ENCODE data around the gene GARNL3.

Gene GARNL3

DNA sequence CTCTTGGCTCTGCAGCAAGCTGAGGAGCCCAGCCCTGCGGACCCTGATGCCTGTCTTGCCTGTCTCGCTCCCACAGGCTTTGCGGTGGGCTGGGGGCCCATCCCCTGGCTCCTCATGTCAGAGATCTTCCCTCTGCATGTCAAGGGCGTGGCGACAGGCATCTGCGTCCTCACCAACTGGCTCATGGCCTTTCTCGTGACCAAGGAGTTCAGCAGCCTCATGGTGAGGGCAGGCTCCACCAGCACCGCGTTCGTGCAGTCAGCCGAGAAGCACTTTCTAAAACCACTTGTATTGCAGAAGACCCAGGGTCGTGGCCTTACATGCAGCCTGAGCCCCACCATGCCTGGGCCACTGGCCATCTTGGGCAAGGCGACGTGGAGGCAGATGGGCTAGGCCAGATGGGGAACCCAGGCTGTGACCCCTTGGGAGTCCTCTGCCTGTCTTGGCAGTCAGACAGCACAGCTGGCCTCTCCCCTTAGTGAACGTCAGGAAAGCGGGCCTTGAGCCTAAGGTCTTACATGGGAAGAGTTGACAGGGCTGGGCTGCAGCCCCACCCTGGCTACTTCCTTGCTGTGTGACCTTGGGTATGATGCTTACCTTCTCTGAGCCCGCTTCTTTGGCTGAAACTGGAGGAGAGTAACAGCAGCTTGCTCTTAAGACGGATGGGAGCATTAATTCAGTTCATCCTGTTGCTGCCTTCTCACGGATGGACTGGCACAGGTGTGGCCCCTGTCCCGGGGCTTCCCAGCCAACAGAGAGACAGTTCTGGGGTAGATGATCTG, 141.0 kb downstream of the GARNL3 start:
- no peak for DNase-seq (ENCODE audit: low read depth in 2 of 2)

DNA sequence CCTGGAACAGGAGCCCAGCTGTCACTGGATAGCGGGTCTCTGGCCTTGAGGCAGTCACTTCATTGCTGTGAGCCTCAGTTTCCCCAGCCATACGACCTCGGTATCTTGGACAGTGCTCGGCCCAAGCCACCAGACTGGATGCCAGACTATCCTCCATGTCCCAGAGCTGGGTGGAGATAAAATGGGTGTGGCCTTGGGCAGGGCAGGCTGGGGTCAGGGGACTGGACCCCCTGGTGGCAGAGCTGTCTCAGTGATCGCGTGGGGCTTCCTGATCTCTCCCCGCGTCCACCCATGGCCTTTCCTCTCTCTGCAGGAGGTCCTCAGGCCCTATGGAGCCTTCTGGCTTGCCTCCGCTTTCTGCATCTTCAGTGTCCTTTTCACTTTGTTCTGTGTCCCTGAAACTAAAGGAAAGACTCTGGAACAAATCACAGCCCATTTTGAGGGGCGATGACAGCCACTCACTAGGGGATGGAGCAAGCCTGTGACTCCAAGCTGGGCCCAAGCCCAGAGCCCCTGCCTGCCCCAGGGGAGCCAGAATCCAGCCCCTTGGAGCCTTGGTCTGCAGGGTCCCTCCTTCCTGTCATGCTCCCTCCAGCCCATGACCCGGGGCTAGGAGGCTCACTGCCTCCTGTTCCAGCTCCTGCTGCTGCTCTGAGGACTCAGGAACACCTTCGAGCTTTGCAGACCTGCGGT, 142.4 kb downstream of the GARNL3 start:
- DNase-seq (ENCODE audit: low read depth in 2 of 2) = no peak

- DNase-seq (ENCODE audit: low read depth in 2 of 2) = no peak
These were observed 142.9 kb downstream of the GARNL3 start for GRCh38 chr9:127407492-127407843.

DNA sequence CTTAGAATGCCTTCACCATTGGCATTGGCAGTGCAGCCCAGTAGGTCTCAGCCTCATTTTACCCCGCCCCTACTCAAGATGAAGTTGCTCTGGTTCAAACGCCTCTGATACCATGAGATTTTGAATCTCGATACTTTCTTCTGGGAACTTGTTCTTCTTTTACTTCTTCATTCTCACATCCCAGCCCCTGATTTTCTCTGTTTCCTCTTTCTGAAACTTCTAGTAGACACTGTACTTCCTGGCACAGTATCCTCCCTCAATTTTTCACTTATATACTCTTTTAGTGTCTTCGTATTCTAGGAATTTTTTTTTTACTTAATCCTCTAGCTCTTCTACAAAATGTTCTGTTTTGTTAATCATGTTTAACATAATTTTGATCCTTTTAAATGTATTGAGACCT, 146.5 kb downstream of the GARNL3 start:
- no peak for DNase-seq (ENCODE audit: low read depth in 2 of 2)

GRCh38 chr9:127415141-127415540, 150.6 kb downstream of the GARNL3 start:
- DNase-seq (ENCODE audit: low read depth in 2 of 2) = no peak

GRCh38 chr9:127415657-127416056, 151.1 kb downstream of the GARNL3 start:
- no peak for DNase-seq (ENCODE audit: low read depth in 2 of 2)

DNA sequence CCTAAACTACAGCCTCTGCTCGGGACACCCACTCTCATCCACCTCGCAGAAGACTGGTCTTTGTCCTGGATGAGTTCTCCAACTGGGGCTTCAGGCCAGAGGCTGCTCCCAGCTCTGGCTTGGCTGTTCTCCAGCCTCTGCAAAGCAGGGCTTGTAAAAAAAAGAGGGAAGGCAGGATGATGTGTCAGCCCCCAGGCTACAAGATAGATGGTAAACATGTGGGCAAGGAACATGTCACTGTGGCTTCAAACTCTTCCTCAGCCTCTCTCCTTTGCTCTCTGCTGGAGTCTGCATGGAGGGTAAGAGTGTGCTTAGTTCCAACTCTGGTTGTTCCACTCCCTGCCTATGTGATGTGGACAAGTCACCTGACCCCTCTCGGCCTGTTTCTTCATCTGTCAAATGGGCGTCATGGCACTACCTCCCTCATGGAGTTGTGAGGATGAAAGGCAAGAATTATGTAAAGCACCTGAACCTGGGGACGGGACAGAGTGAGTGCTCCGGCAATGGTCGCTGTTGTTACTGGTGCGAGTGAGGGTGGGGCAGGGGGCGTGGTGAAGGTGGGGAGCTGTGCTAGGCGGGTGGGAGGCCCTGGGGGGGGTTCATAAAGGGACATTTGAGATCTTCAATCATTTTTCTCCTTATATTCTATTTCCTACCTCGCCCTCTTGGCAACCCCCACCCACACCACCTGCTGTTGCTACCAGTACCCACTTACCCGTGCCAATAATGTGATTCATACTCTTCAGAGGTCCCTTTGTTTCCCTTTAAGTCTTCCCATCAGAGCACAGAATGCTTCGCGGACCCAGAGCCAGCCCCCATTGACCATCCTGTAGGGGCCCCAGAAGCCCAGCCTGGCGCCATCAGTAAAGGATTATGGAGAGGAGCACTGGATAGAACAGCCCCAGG, 152.8 kb downstream of the GARNL3 start:
- DNase-seq (ENCODE audit: low read depth in 2 of 2) = no peak

DNA sequence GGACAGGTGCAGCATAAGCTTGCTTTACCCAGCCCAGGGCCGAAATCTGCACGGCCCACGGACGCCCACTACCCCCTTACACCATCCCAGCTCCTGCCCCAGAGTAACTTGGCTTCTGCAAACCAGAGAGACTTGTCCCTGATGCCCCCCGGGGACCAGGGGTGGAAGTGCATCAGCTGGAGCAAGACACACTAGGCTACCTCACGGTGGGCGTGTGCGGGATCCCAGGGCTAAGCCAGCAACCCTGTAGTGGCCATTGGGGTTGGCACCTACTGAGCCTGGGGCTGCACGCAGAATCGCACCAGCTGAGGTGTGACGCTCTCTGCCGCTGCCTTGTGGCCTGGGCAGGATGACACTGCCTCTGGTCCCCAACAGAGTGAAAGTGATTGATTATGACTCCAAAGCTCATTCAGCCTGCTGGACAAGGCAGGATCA, 153.5 kb downstream of the GARNL3 start:
- DNase-seq (ENCODE audit: low read depth in 2 of 2) = peak in 1 of 2 donors; percentile 34

- no peak for DNase-seq (ENCODE audit: low read depth in 2 of 2)
These were observed 154.8 kb downstream of the GARNL3 start for GRCh38 chr9:127419348-127419747.

- no peak for DNase-seq (ENCODE audit: low read depth in 2 of 2)
These were observed 156.5 kb downstream of the GARNL3 start for GRCh38 chr9:127421057-127421456.

- DNase-seq (ENCODE audit: low read depth in 2 of 2) = no peak
These were observed 157.7 kb downstream of the GARNL3 start for GRCh38 chr9:127422133-127422782.

DNA sequence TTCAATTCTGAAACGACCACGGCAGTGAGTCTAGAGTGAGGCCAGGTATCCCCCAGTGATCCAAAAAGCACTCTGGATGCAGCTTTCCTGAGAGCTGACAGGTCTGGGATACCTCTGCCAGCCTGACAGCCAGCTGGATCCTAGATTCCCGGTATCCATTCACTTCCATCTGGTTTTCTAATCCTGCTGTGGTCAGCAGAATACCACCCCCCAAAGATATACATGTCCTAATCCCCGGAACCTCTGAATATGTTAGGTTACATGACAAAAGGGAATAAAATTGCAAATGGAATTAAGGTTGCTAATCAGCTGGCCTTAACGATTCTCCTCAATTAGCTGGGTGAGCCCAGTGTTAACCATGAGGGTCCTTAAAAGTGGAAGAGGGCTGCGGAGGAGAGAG, 158.2 kb downstream of the GARNL3 start:
- no peak for DNase-seq (ENCODE audit: low read depth in 2 of 2)

- DNase-seq (ENCODE audit: low read depth in 2 of 2) = no peak
These were observed 158.9 kb downstream of the GARNL3 start for GRCh38 chr9:127423476-127423933.

GRCh38 chr9:127423934-127424675, 159.5 kb downstream of the GARNL3 start, which contains the start of gene ZNF79:
ZNF79 (plus strand) TSS chr9:127424382; CDS start chr9:127424788, 406 bp downstream.
- peak; percentile 91 to 94 for DNase-seq (ENCODE audit: low read depth in 2 of 2)

DNA sequence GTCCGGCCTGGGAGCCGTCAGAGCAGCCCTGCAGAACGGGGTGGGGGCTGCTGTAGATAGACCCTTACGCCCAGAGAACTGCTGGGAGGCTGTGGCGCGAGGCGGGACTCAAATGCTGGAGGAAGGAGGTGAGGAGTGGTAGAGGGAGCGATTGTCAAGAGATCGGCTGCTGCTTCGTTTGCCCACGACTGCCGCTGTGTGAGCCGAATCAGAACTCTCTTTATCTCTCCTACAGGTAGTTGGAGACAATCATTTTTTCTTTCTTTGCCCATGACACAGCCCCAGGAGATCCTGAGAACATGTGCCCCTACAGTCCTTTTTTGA, 160.1 kb downstream of the GARNL3 start:
- DNase-seq (ENCODE audit: low read depth in 2 of 2) = no peak

DNA sequence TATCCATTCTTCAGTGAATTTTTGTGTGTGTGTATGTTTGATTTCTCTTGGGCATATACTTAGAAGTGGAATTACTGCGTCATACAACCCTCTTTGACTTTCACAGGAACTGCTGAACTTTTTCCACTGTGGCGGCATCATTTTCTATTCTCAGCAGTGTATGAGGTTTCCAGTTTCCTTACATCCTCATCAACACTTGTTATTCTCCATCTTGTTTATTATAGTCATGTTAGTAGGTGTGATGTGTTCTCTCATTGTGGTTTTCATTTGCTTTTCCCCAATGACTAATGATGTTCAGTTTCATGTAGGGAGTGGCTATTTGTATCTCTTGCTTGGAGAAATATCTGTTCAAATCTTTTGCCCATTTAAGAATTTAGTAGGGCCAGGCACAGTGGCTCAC, 162.2 kb downstream of the GARNL3 start:
- DNase-seq (ENCODE audit: low read depth in 2 of 2) = no peak

DNA sequence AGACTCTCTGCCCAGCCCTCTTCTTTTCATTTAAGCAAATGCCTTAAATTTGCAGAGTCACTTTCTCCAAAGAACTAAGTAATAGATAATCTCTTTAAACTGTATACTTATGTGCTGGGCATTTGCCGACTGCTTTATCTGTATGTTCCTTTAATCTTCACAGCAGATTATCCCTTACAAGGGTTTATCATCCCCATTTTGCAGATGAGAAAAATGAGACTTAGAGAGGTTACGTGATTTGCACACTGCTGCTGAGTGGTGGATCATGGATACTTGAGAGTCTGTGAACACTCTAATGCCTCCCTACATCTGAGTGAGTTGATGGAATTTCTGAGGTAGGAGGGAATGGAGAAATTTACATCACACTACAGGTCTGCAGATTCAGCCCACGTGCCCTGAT, 163.8 kb downstream of the GARNL3 start:
- DNase-seq (ENCODE audit: low read depth in 2 of 2) = no peak

- DNase-seq (ENCODE audit: low read depth in 2 of 2) = no peak
These were observed 165.8 kb downstream of the GARNL3 start for GRCh38 chr9:127430415-127430814.

GRCh38 chr9:127437497-127438264, 173.1 kb downstream of the GARNL3 start:
- DNase-seq (ENCODE audit: low read depth in 2 of 2) = no peak

GRCh38 chr9:127438394-127438793, 173.8 kb downstream of the GARNL3 start:
- DNase-seq (ENCODE audit: low read depth in 2 of 2) = no peak
